Heart right ventricle (tissue), 16 donors: ENCODE results near the gene FOLR3. TPM values are rescaled to one million over a fixed set of nuclear protein-coding genes. Genes with fewer than 3 reads are reported as not detected.
A peak's percentile ranks its signal among the peaks of the same experiment; 100 is the strongest.
"Not testable (repeated sequence)": the region's sequence is repeated elsewhere in the genome, so short reads cannot be mapped to it uniquely, and the experiment has no call there.

Experiments used
- ATAC-seq, 8 donors: fragments of 200-7000 bp; cut with Tn5 transposase; one replicate each; pipeline ENCODE4 v1.9.1; 2020; ENCODE audit warnings: mild to moderate bottlenecking in 8 of 8, moderate library complexity in 8 of 8, moderate number of reproducible peaks in 1 of 8
- DNase-seq, 2 donors: peaks; one replicate each; pipeline ENCODE4 v3.0.0-alpha.2; 2020
- H3K27ac ChIP-seq, 10 donors: fragments of 200-600 bp; sonication (generic) in 2 of 10; one replicate each; pipeline versions ENCODE4 v1.5.0 to v1.8.0; 2020 to 2022; ENCODE audit warnings: mild to moderate bottlenecking in 3 of 10
- H3K27me3 ChIP-seq, 7 donors: fragments of 200-600 bp; one replicate each; pipeline ENCODE4 v1.8.0; 2021 to 2022; ENCODE audit warnings: mild to moderate bottlenecking in 2 of 7
- H3K36me3 ChIP-seq, 9 donors: fragments of 200-600 bp; sonication (generic) in 1 of 9; one replicate each; pipeline versions ENCODE4 v1.5.0 to v1.8.0; 2020 to 2022; ENCODE audit warnings: mild to moderate bottlenecking in 2 of 9
- H3K4me1 ChIP-seq, 9 donors: fragments of 200-600 bp; sonication (generic) in 1 of 9; one replicate each; pipeline versions ENCODE4 v1.5.0 to v1.8.0; 2020 to 2022; ENCODE audit warnings: mild to moderate bottlenecking in 4 of 9
- H3K4me3 ChIP-seq, 10 donors: fragments of 200-600 bp; sonication (generic) in 2 of 10; one replicate each; pipeline versions ENCODE4 v1.5.0 to v1.8.0; 2020 to 2022; ENCODE audit warnings: mild to moderate bottlenecking in 7 of 10, moderate library complexity in 2 of 10
- H3K9me3 ChIP-seq, 11 donors: fragments of 200-600 bp in 10 of 11; sonication (generic) in 2 of 11; one replicate each; pipeline versions ENCODE4 v1.5.0 to v1.8.0; 2013 to 2022; ENCODE audit warnings: mild to moderate bottlenecking in 2 of 11, control low read depth in 1 of 11, moderate library complexity in 1 of 11
- WGBS, 2 donors: extraction: QIAGEN DNeasy Blood & Tissue Kit; methylation state at CpG; one replicate each; pipeline ENCODE4 v1.1.7; 2013; ENCODE audit warnings: inconsistent platforms in 1 of 2; 5-methylcytosine and 5-hydroxymethylcytosine counted together
- intact Hi-C, 10 donors: fragments of 100-400 bp; cut with DNase I; formaldehyde crosslinking; loops; one replicate each; pipeline versions ENCODE4 v1.11.1 to v1.14.2; 2022
- long read RNA-seq, 3 donors: library from polyadenylated mRNA; unstranded; transcript quantifications; one replicate each; pipeline ENCODE4 v2.0.0, GENCODE V29; 2020 to 2021
- polyA plus RNA-seq, 2 donors: library from polyadenylated mRNA; stranded (reverse); fragments of 200-250 nt; gene quantifications; one replicate each; pipeline ENCODE4 v1.2.3, GENCODE V29; 2013
- total RNA-seq, 10 donors: library from RNA; stranded (reverse); fragmentation: NEBNext Ultra II Directional in 3 of 10; extraction: Animal tissue kit (Norgen Biotek cat#: 25700) in 3 of 10; gene quantifications; one replicate each; pipeline versions ENCODE4 v1.2.1 to v1.2.4, GENCODE V29; 2021 to 2023
- TF ChIP-seq, protein P1 (sequence below), 9 donors: fragments of 200-600 bp; sonication (generic) in 2 of 9; IDR thresholded peaks; one replicate each; pipeline versions ENCODE4 v1.5.0 to v1.8.0; 2021 to 2022; ENCODE audit warnings: antibody characterized with exemption in 9 of 9, mild to moderate bottlenecking in 5 of 9, moderate library complexity in 1 of 9
- donor health status: Arrhythmogenic right ventricular cardiomyopathy.
- donor health status: ischemic (EF 13 %, LVEDD 7.1; RV severe dilation, severe dysfunction).
- donor health status: healthy with polysubstance abuse.
- donor health status: DM: no; HTN: yes; CAD: no.
- donor health status: DM: no; HTN: no; CAD: no.
- donor health status: ischemic (EF 25% LVEDD 6.9; RV normal size, moderate dysfunction).
- donor health status: ischemic (EF 25% LVEDD 5.7; RV mildly dilated, moderate dysfunction).
- donor health status: healthy.
- donor health status: DM: yes; HTN: yes; CAD: no.
- donor health status: Ischemic cardiomyopathy.
- donor health status: ischemic (EF 35%, LVEDD 5.7; RV mildly dilated, moderate dysfunction).
- donor health status: nonischemic (EF 11% LVEDD 7.7; RV severe dilation, severe dysfunction).
- donor health status: DM: yes; HTN: yes; CAD: no.
- donor health status: PGD.
- donor health status: ischemic (EF 29% LVEDD 5.4; RV normal size, mild dysfunction).
- donor health status: nonischemic (EF 23%, LVEDD 6.1; RV moderate dilation, normal function).

Gene FOLR3
- total RNA-seq = 1 to 10 TPM in 1 of 10 donors, under 1 TPM in 2, not detected in 7; 0.59 to 1.1 (median 0.67) TPM
- under 1 TPM in 1 of 2 donors, not detected in 1; 0.23 TPM for polyA plus RNA-seq
- long read RNA-seq, donor 1 = 0 reads
- long read RNA-seq, donor 2 = 0 reads
- long read RNA-seq, donor 3 = 0 reads

DNA sequence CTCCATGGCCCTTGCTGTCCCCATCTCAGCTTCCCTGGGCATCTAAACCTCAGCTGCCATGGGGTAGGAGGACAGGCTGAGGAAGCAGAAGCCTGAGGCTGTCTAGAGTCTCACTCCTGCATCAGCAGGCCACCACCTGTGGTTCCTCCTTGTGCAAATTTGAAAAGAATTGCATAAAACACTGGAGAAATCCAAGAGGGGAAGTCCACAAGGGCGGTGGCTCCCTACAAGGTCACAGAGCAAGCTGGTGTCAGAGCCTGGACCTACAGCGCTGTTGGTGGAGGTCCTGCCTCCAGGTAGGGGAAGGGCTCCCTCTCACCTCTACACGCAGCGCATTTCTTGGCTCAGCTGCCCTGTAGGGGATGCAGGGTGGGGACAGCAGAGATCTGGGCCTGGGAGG is at the start of gene FOLR3:
TSS of gene FOLR3 (plus strand) at position 253 of the 400 bp plus-strand sequence. CDS start 228 bp downstream, outside the sequence.
- H3K4me3 ChIP-seq = peak within 1 kb of the TSS in 1 of 10 donors; percentile 36
- ATAC-seq = peak in 2 of 8 donors; percentile 46 to 59
- DNase-seq, intact Hi-C loops, H3K36me3 ChIP-seq, H3K27me3 ChIP-seq, H3K9me3 ChIP-seq: not testable (repeated sequence)
- WGBS, 2 donors = 83 to 89% methylated on average over 4 of the region's 4 CpGs
- H3K27ac ChIP-seq = peak within 1 kb of the TSS in 1 of 10 donors; percentile 84
- peaks cover 0 to 25% (median 0%) of the 10 kb centered on the region in 9 donors for H3K4me1 ChIP-seq

DNA sequence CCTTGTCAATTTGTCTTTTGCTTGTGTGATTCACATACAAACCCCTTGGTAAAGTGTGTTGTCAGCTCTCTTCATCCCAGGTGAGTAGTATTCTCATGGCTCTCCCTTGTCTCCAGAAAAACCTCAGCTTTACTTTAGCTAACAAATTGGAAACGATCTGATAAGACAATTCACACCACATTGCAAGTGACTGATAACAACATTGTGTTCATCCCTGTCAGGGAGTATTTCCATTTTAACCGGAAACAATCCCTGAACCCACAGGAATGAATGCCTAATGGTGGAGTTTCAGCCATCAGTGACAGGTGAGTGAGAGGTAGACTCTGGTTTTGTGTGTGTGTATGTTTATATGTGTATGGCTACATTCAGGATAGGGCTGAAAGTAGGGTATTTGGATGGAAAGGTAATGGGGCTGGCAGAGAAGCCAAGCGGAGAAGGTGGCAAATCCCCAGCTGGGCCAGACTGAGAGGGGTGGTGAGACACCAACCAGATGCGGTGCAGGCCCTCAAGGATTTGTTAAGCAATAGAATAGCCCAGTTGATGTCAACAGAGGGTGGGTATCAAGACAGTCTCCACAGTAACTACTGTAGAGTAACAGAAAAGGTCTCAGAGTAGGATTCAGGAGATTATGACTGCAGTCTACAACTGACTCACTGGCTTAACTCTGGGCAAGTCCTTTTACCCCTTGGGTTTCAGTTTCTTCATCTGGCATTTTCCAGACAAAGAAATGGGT is 47.3 kb upstream of the FOLR3 start:
- H3K36me3 ChIP-seq = peaks cover 0 to 55% (median 3%) of the 10 kb centered on the region in 9 donors
- no peak overlapping the region for H3K4me3 ChIP-seq
- no peak overlapping the region for H3K27ac ChIP-seq
- no peak for ATAC-seq
- peaks cover 0 to 22% (median 12%) of the 10 kb centered on the region in 9 donors for H3K4me1 ChIP-seq
- intact Hi-C loops = no loop called here
- 76 to 78% methylated on average over 4 of the region's 4 CpGs for WGBS, 2 donors
- no peaks in the 10 kb centered on the region for H3K27me3 ChIP-seq
- TF ChIP-seq, protein P1, sequence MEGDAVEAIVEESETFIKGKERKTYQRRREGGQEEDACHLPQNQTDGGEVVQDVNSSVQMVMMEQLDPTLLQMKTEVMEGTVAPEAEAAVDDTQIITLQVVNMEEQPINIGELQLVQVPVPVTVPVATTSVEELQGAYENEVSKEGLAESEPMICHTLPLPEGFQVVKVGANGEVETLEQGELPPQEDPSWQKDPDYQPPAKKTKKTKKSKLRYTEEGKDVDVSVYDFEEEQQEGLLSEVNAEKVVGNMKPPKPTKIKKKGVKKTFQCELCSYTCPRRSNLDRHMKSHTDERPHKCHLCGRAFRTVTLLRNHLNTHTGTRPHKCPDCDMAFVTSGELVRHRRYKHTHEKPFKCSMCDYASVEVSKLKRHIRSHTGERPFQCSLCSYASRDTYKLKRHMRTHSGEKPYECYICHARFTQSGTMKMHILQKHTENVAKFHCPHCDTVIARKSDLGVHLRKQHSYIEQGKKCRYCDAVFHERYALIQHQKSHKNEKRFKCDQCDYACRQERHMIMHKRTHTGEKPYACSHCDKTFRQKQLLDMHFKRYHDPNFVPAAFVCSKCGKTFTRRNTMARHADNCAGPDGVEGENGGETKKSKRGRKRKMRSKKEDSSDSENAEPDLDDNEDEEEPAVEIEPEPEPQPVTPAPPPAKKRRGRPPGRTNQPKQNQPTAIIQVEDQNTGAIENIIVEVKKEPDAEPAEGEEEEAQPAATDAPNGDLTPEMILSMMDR (IDR thresholded peaks at IDR 0.05) = no peak
- no peak for DNase-seq
- no peaks in the 10 kb centered on the region for H3K9me3 ChIP-seq

DNA sequence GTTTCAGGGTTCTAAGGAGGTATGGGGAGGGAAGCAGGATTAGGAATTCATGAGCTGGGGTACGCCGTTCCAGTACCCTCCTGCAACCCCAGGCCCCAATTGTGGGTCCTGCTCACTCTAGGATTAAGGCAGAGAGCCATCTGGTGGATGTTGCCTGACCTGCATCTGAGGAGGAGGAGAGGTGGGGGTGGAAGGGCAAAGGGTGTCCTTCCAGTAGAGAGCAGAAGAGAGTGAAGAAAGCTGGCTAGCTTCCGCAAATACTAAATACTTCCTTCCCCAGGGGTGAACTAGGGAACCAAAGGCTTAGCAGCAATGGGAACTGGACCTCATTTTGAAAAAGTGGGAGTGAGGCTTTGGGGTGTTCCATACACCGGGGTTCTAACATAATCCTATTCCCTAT is 44.2 kb upstream of the FOLR3 start:
- TF ChIP-seq, protein P1 (IDR thresholded peaks at IDR 0.05) = peak; percentile 71 to 95 (median 88)
- peaks cover 0 to 71% (median 9%) of the 10 kb centered on the region in 9 donors for H3K36me3 ChIP-seq
- H3K4me3 ChIP-seq = no peak overlapping the region
- 33 to 34% methylated on average over 4 of the region's 4 CpGs for WGBS, 2 donors
- H3K9me3 ChIP-seq = no peaks in the 10 kb centered on the region
- DNase-seq (peak; percentile 55 to 80), ATAC-seq (peak; percentile 87 to 94 (median 92))
- intact Hi-C loops = loop anchor here (1.0 to 5.0 kb wide), 8 partner anchors 51 to 114 kb away; no protein-coding TSS in a partner anchor
- peak overlapping the region in 5 of 10 donors; percentile 28 to 67 (median 49) for H3K27ac ChIP-seq
- H3K4me1 ChIP-seq = peaks cover 0 to 22% (median 12%) of the 10 kb centered on the region in 9 donors
- H3K27me3 ChIP-seq = no peaks in the 10 kb centered on the region

DNA sequence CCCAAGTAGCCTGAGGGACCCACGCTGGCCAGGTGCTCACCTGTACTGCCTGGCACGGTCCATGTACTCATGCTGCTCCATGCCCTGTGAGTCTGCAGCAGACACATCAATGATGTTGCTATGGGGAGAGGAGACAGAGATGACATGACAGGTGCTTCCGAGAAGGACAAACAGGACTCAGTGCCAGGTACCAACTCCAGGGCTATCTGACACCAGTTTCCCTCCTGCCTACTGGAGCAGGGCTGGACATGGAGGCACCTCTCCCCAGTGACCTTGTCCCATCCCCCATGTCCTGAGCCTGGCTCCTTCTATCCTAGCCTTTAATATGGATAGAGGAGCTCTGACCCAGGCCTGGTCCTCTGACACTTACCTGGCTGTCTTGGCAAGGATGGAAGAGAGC is 36.8 kb upstream of the FOLR3 start:
- DNase-seq (no peak), ATAC-seq (no peak)
- H3K4me1 ChIP-seq = peaks cover 6 to 45% (median 36%) of the 10 kb centered on the region in 9 donors
- H3K9me3 ChIP-seq = no peaks in the 10 kb centered on the region
- H3K27me3 ChIP-seq = no peaks in the 10 kb centered on the region
- no peak overlapping the region for H3K4me3 ChIP-seq
- H3K27ac ChIP-seq = no peak overlapping the region
- 95 to 99% methylated on average over 3 of the region's 3 CpGs for WGBS, 2 donors
- intact Hi-C loops = loop anchor here in 1 of 10 donors (5.0 kb wide), 1 partner anchor 884 kb away; no protein-coding TSS in a partner anchor
- H3K36me3 ChIP-seq = peaks cover 0 to 79% (median 22%) of the 10 kb centered on the region in 9 donors
- TF ChIP-seq, protein P1 (IDR thresholded peaks at IDR 0.05) = no peak
